K562 treated with DMSO at 1 percent for 12 hours (cell line): ENCODE results near the gene NOL11. TPM values are rescaled to one million over a fixed set of nuclear protein-coding genes. Genes with fewer than 3 reads are reported as not detected.

Experiments
- total RNA-seq: library from RNA; unstranded; fragments of 300-600 nt; gene quantifications from 2 replicates; pipeline ENCODE4 v1.2.3, GENCODE V29; 2022; ENCODE audit not compliant: insufficient read depth

NOL11 gene
- total RNA-seq: 21.1 and 29.0 TPM in 2 replicates

GRCh38 chr17:67717624-67718324 is at the start of gene NOL11:
TSS of gene NOL11 (plus strand) at chr17:67717936. CDS start at chr17:67717948, 12 bp downstream.

Other genes starting within 250 kb of the NOL11 start
- 16.3 and 80.4 TPM in 2 replicates for gene BPTF, start 107.6 kb downstream of the NOL11 start, total RNA-seq